WTC11 (cell line): Measurements from ENCODE around the gene OR2H2. TPM values are rescaled to one million over a fixed set of nuclear protein-coding genes. Genes with fewer than 3 reads are reported as not detected.

ENCODE experiments used
- ATAC-seq: fragments of 200-7000 bp; cut with Tn5 transposase; 2 replicates; pipeline ENCODE4 v1.10.0; 2021; ENCODE audit warnings: mild to moderate bottlenecking, moderate library complexity
- Bru-seq: library from RNA; stranded (reverse); fragments of 400-500 nt; gene quantifications from one replicate; lab custom pipeline; 2021; lab: Mats Ljungman, UMichigan
- CTCF ChIA-PET: fragments of 300-600 bp; sonication (Branson Sonifier 250); formaldehyde crosslinking; loops from one replicate; lab custom pipeline; 2021; ENCODE audit warnings: antibody characterized with exemption; lab: Charles Lee
- POLR2A ChIA-PET: fragments of 350-600 bp; sonication (Branson Sonifier 250); formaldehyde crosslinking; loops from one replicate; lab custom pipeline; 2021; ENCODE audit warnings: antibody characterized with exemption; lab: Charles Lee
- DNase-seq: peaks from one replicate; pipeline ENCODE4 v3.0.0; 2021; ENCODE audit warnings: low spot score
- H3K27ac Mint-ChIP-seq: 2 replicates; pipeline ENCODE4 v1.8.0; 2021; ENCODE audit warnings: mixed read lengths
- H3K27me3 Mint-ChIP-seq: 2 replicates; pipeline ENCODE4 v1.8.0; 2021; ENCODE audit warnings: low read depth, mild to moderate bottlenecking, moderate library complexity, mixed read lengths
- H3K36me3 Mint-ChIP-seq: 2 replicates; pipeline ENCODE4 v1.8.0; 2021; ENCODE audit warnings: mixed read lengths
- H3K4me1 Mint-ChIP-seq: 2 replicates; pipeline ENCODE4 v1.8.0; 2022; ENCODE audit warnings: mixed read lengths
- H3K4me3 Mint-ChIP-seq: 2 replicates; pipeline ENCODE4 v1.8.0; 2021; ENCODE audit warnings: mild to moderate bottlenecking, moderate library complexity, mixed read lengths
- H3K9me3 Mint-ChIP-seq: 2 replicates; pipeline ENCODE4 v1.8.0; 2021; ENCODE audit warnings: mixed read lengths
- CBFB ChIP-seq: sonication (generic); formaldehyde crosslinking; IDR thresholded peaks from 2 replicates; pipeline ENCODE4 v1.8.1; 2022; ENCODE audit warnings: mild to moderate bottlenecking, low read depth, missing genetic modification reagents
- ETV6 ChIP-seq: sonication (generic); formaldehyde crosslinking; IDR thresholded peaks from 2 replicates; pipeline ENCODE4 v1.8.1; 2022; ENCODE audit warnings: mild to moderate bottlenecking, missing genetic modification reagents
- FOXJ3 ChIP-seq: sonication (generic); formaldehyde crosslinking; IDR thresholded peaks from 2 replicates; pipeline ENCODE4 v1.9.0; 2021; ENCODE audit warnings: missing genetic modification reagents, mild to moderate bottlenecking, borderline replicate concordance
- FOXK1 ChIP-seq: sonication (generic); formaldehyde crosslinking; IDR thresholded peaks from 2 replicates; pipeline ENCODE4 v1.8.0; 2022; ENCODE audit warnings: mild to moderate bottlenecking, moderate library complexity, missing genetic modification reagents
- FOXP1 ChIP-seq: sonication (generic); formaldehyde crosslinking; IDR thresholded peaks from 2 replicates; pipeline ENCODE4 v1.8.0; 2022; ENCODE audit warnings: missing genetic modification reagents, mild to moderate bottlenecking, moderate library complexity, borderline replicate concordance
- GABPB1 ChIP-seq: sonication (generic); formaldehyde crosslinking; IDR thresholded peaks from 2 replicates; pipeline ENCODE4 v1.8.1; 2023; ENCODE audit warnings: mild to moderate bottlenecking, missing genetic modification reagents
- KAT7 ChIP-seq: sonication (generic); formaldehyde crosslinking; IDR thresholded peaks from 2 replicates; pipeline ENCODE4 v1.8.1; 2023; ENCODE audit warnings: missing genetic modification reagents, mild to moderate bottlenecking, borderline replicate concordance
- MYBL2 ChIP-seq: sonication (generic); formaldehyde crosslinking; IDR thresholded peaks from 2 replicates; pipeline ENCODE4 v1.8.1; 2023; ENCODE audit warnings: mild to moderate bottlenecking, moderate library complexity, missing genetic modification reagents
- PRRX2 ChIP-seq: fragments of 250-450 bp; sonication (Bioruptor Pico); IDR thresholded peaks from 2 replicates; pipeline ENCODE4 v1.8.0; 2021; ENCODE audit warnings: mild to moderate bottlenecking
- ZBTB21 ChIP-seq: sonication (generic); formaldehyde crosslinking; IDR thresholded peaks from 2 replicates; pipeline ENCODE4 v1.8.1; 2023; ENCODE audit warnings: mild to moderate bottlenecking, missing genetic modification reagents, borderline replicate concordance
- ZNF263 ChIP-seq: sonication (generic); formaldehyde crosslinking; IDR thresholded peaks from 2 replicates; pipeline ENCODE4 v1.8.1; 2022; ENCODE audit warnings: low read depth, mild to moderate bottlenecking, moderate library complexity, missing genetic modification reagents
- ZNF396 ChIP-seq: fragments of 250-450 bp; sonication (Bioruptor Pico); IDR thresholded peaks from 2 replicates; pipeline ENCODE4 v1.8.0; 2021; ENCODE audit warnings: mild to moderate bottlenecking, moderate library complexity, borderline replicate concordance
- ZNF416 ChIP-seq: fragments of 250-450 bp; sonication (Bioruptor Pico); IDR thresholded peaks from 2 replicates; pipeline ENCODE4 v1.9.0; 2021; ENCODE audit warnings: mild to moderate bottlenecking, inconsistent platforms
- long read RNA-seq, 3 experiments: library from RNA in 1 of 3; library from capped mRNA in 1 of 3; library from polyadenylated mRNA in 1 of 3; unstranded in 2 of 3; stranded (forward) in 1 of 3; transcript quantifications; one replicate each; pipeline ENCODE4 v2.0.0, GENCODE V29; 2021
- total RNA-seq: library from RNA; stranded (reverse); gene quantifications from 3 replicates; pipeline ENCODE4 v1.2.3, GENCODE V29; 2021
- TF ChIP-seq, protein P1 (sequence below): sonication (generic); formaldehyde crosslinking; conservative IDR thresholded peaks from 2 replicates; pipeline ENCODE4 v1.8.1; 2022; ENCODE audit warnings: mild to moderate bottlenecking, missing genetic modification reagents
- TF ChIP-seq, protein P2 (sequence below): sonication (generic); formaldehyde crosslinking; conservative IDR thresholded peaks from 2 replicates; pipeline ENCODE4 v1.8.1; 2023; ENCODE audit warnings: mild to moderate bottlenecking, low read depth, missing genetic modification reagents, moderate library complexity
- TF ChIP-seq, protein P3 (sequence below): sonication (generic); formaldehyde crosslinking; IDR thresholded peaks from 2 replicates; pipeline ENCODE4 v1.8.0; 2023; ENCODE audit warnings: mild to moderate bottlenecking, missing genetic modification reagents
- TF ChIP-seq, protein P4 (sequence below): sonication (generic); formaldehyde crosslinking; IDR thresholded peaks from 2 replicates; pipeline ENCODE4 v1.8.1; 2023; ENCODE audit warnings: mild to moderate bottlenecking, missing genetic modification reagents, moderate library complexity
- TF ChIP-seq, protein P5 (sequence below): sonication (generic); formaldehyde crosslinking; IDR thresholded peaks from 2 replicates; pipeline ENCODE4 v1.8.0; 2022; ENCODE audit warnings: mild to moderate bottlenecking, missing genetic modification reagents

The OR2H2 gene
- total RNA-seq (not detected in 3 replicates), Bru-seq, nascent RNA (not detected)
- long read RNA-seq, experiment 1, partial matches to known transcripts = 0 of 1 reads
- long read RNA-seq, experiment 1, other reads (novel, unspliced or antisense) = 1 of 1 reads
- long read RNA-seq, experiment 2 = 0 reads
- long read RNA-seq, experiment 3 = 0 reads

DNA sequence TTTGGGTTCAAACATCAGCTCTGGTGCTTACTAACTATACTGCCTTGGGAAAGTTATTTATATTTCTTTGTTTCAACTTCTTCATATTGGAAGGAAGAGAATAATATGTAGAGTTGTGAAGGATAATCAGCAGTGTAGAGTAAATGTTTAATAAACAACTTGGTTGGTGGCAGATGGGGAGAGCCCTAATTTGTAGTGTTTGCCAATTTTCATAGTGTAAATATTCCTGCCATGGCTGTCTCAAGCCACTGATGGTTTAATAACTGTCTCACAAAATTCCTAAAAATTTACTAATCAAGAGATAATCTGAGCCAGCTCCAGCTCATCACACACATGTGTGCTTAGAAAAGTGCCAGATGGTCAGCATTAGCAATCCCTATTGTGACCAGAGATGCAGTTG, at the start of gene OR2H2:
TSS of gene OR2H2 (plus strand) at position 301 of the 400 bp plus-strand sequence. CDS start 2,824 bp downstream, outside the sequence.
- TF ChIP-seq KAT7 (CRISPR knock-in tag) = no peak
- no peak for TF ChIP-seq ZNF263
- no peak within 1 kb of the TSS for H3K4me3 Mint-ChIP-seq
- no peaks in the 10 kb centered on the region for H3K36me3 Mint-ChIP-seq
- no peak within 1 kb of the TSS for H3K27ac Mint-ChIP-seq
- H3K9me3 Mint-ChIP-seq = peaks cover 3% of the 10 kb centered on the region
- ChIA-PET CTCF (interaction anchor here (1.0 kb wide), 1 partner anchor 209 kb away, joined by 3 read pairs; the partner anchor contains the start of gene OR12D3), POLR2A (no interaction called here)
- ATAC-seq (no peak), DNase-seq (no peak)
- no peaks in the 10 kb centered on the region; the same call in 1 of the 2 replicates for H3K27me3 Mint-ChIP-seq
- H3K4me1 Mint-ChIP-seq = no peaks in the 10 kb centered on the region

DNA sequence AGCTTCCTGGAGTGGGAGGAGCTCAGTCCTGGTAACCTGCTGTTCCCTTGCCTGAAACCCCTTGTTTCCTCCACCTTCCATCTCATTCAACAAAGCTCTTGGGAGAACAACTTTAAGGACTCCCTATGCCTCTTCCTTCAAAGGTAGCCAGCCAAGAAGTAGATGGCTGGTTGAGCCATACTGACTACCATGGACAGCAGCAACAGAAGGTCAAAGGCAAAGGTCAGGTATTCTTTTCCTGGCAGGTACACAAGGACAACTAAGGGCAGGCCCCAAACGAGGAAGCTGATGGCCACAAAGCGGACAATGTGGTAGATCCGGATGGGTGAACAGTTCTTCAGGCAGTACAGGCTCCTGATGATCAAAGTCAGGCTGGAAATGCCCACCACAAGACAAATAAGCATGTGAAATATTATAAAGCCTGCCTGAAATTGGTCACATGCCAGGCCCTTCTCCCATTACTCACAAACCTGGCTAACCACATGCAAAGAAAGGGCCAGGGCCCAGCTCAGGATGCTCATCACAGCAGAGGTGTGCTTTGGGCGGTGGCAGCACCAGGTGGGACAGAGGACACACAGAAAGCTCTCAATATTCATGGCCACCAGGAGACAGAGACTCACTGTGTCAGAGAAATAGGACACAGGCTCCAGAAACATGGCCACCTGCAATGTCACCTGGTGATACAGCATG, 47.1 kb upstream of the OR2H2 start:
- Mint-ChIP-seq H3K4me3 (no peak overlapping the region), H3K27ac (no peak overlapping the region), H3K27me3 (peaks cover 16% of the 10 kb centered on the region), H3K9me3 (no peaks in the 10 kb centered on the region), H3K36me3 (no peaks in the 10 kb centered on the region), H3K4me1 (no peaks in the 10 kb centered on the region)
- ChIA-PET CTCF (no interaction called here), POLR2A (no interaction called here)
- no peak; the same call in 1 of the 2 replicates for ATAC-seq
- no peak for DNase-seq
- TF ChIP-seq ZNF416 (CRISPR knock-in tag) = no peak
- TF ChIP-seq FOXK1 (CRISPR knock-in tag) = no peak
- no peak for TF ChIP-seq GABPB1
- no peak for TF ChIP-seq MYBL2 (CRISPR knock-in tag)
- no peak for TF ChIP-seq FOXJ3
- TF ChIP-seq, protein P1, sequence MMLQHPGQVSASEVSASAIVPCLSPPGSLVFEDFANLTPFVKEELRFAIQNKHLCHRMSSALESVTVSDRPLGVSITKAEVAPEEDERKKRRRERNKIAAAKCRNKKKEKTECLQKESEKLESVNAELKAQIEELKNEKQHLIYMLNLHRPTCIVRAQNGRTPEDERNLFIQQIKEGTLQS (CRISPR knock-in tag) = no peak
- no peak for TF ChIP-seq ZNF396 (CRISPR knock-in tag)
- TF ChIP-seq, protein P2, sequence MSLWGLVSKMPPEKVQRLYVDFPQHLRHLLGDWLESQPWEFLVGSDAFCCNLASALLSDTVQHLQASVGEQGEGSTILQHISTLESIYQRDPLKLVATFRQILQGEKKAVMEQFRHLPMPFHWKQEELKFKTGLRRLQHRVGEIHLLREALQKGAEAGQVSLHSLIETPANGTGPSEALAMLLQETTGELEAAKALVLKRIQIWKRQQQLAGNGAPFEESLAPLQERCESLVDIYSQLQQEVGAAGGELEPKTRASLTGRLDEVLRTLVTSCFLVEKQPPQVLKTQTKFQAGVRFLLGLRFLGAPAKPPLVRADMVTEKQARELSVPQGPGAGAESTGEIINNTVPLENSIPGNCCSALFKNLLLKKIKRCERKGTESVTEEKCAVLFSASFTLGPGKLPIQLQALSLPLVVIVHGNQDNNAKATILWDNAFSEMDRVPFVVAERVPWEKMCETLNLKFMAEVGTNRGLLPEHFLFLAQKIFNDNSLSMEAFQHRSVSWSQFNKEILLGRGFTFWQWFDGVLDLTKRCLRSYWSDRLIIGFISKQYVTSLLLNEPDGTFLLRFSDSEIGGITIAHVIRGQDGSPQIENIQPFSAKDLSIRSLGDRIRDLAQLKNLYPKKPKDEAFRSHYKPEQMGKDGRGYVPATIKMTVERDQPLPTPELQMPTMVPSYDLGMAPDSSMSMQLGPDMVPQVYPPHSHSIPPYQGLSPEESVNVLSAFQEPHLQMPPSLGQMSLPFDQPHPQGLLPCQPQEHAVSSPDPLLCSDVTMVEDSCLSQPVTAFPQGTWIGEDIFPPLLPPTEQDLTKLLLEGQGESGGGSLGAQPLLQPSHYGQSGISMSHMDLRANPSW (CRISPR knock-in tag) = no peak
- TF ChIP-seq ZBTB21 (CRISPR knock-in tag) = no peak
- TF ChIP-seq, protein P3, sequence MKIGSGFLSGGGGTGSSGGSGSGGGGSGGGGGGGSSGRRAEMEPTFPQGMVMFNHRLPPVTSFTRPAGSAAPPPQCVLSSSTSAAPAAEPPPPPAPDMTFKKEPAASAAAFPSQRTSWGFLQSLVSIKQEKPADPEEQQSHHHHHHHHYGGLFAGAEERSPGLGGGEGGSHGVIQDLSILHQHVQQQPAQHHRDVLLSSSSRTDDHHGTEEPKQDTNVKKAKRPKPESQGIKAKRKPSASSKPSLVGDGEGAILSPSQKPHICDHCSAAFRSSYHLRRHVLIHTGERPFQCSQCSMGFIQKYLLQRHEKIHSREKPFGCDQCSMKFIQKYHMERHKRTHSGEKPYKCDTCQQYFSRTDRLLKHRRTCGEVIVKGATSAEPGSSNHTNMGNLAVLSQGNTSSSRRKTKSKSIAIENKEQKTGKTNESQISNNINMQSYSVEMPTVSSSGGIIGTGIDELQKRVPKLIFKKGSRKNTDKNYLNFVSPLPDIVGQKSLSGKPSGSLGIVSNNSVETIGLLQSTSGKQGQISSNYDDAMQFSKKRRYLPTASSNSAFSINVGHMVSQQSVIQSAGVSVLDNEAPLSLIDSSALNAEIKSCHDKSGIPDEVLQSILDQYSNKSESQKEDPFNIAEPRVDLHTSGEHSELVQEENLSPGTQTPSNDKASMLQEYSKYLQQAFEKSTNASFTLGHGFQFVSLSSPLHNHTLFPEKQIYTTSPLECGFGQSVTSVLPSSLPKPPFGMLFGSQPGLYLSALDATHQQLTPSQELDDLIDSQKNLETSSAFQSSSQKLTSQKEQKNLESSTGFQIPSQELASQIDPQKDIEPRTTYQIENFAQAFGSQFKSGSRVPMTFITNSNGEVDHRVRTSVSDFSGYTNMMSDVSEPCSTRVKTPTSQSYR (CRISPR knock-in tag) = no peak
- no peak for TF ChIP-seq PRRX2 (CRISPR knock-in tag)
- no peak for TF ChIP-seq ETV6 (CRISPR knock-in tag)
- TF ChIP-seq FOXP1 = no peak
- TF ChIP-seq CBFB (CRISPR knock-in tag) = no peak
- TF ChIP-seq, protein P4, sequence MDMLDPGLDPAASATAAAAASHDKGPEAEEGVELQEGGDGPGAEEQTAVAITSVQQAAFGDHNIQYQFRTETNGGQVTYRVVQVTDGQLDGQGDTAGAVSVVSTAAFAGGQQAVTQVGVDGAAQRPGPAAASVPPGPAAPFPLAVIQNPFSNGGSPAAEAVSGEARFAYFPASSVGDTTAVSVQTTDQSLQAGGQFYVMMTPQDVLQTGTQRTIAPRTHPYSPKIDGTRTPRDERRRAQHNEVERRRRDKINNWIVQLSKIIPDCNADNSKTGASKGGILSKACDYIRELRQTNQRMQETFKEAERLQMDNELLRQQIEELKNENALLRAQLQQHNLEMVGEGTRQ (CRISPR knock-in tag) = no peak
- TF ChIP-seq, protein P5, sequence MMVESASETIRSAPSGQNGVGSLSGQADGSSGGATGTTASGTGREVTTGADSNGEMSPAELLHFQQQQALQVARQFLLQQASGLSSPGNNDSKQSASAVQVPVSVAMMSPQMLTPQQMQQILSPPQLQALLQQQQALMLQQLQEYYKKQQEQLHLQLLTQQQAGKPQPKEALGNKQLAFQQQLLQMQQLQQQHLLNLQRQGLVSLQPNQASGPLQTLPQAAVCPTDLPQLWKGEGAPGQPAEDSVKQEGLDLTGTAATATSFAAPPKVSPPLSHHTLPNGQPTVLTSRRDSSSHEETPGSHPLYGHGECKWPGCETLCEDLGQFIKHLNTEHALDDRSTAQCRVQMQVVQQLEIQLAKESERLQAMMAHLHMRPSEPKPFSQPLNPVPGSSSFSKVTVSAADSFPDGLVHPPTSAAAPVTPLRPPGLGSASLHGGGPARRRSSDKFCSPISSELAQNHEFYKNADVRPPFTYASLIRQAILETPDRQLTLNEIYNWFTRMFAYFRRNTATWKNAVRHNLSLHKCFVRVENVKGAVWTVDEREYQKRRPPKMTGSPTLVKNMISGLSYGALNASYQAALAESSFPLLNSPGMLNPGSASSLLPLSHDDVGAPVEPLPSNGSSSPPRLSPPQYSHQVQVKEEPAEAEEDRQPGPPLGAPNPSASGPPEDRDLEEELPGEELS = no peak
